Lower lobe of right lung (tissue), 2 donors: Measurements from ENCODE around the gene STRIP1. TPM values are rescaled to one million over a fixed set of nuclear protein-coding genes. Genes with fewer than 3 reads are reported as not detected.

Experiments
- ATAC-seq, 2 donors: fragments of 200-7000 bp; cut with Tn5 transposase; one replicate each; pipeline ENCODE4 v1.9.1; 2020 to 2022; ENCODE audit warnings: mild to moderate bottlenecking in 2 of 2, moderate library complexity in 2 of 2
- DNase-seq: peaks from one replicate; pipeline ENCODE4 v3.0.0-alpha.2; 2020
- H3K27ac ChIP-seq: fragments of 200-600 bp; one replicate; pipeline ENCODE4 v1.8.0; 2022
- H3K27me3 ChIP-seq: fragments of 200-600 bp; one replicate; pipeline ENCODE4 v1.8.0; 2022; ENCODE audit warnings: low read depth
- H3K36me3 ChIP-seq: fragments of 200-600 bp; one replicate; pipeline ENCODE4 v1.8.0; 2022; ENCODE audit warnings: mild to moderate bottlenecking
- H3K4me1 ChIP-seq: fragments of 200-600 bp; one replicate; pipeline ENCODE4 v1.8.0; 2022
- H3K4me3 ChIP-seq: fragments of 200-600 bp; one replicate; pipeline ENCODE4 v1.8.0; 2022; ENCODE audit warnings: mild to moderate bottlenecking
- H3K9me3 ChIP-seq: fragments of 200-600 bp; one replicate; pipeline ENCODE4 v1.8.0; 2022
- intact Hi-C: fragments of 100-400 bp; cut with DNase I; formaldehyde crosslinking; loops from one replicate; pipeline ENCODE4 v1.11.0; 2022
- total RNA-seq: library from RNA; stranded (reverse); fragmentation: NEBNext Ultra II Directional; extraction: Animal tissue kit (Norgen Biotek cat#: 25700); gene quantifications from one replicate; pipeline ENCODE4 v1.2.1, GENCODE V29; 2021
- TF ChIP-seq, protein P1 (sequence below): fragments of 200-600 bp; IDR thresholded peaks from one replicate; pipeline ENCODE4 v1.8.0; 2022; ENCODE audit warnings: antibody characterized with exemption, mild to moderate bottlenecking
- donor health status: DM: no; HTN: yes; CAD: no; lungs with severe emphysema.

The STRIP1 gene
- total RNA-seq, 1 donor from 2014 or later = 36.5 TPM

GRCh38 chr1:110086961-110087360, 52.5 kb downstream of the STRIP1 start:
- no peaks in the 10 kb centered on the region for H3K36me3 ChIP-seq
- H3K4me1 ChIP-seq = peaks cover 21% of the 10 kb centered on the region
- TF ChIP-seq, protein P1, sequence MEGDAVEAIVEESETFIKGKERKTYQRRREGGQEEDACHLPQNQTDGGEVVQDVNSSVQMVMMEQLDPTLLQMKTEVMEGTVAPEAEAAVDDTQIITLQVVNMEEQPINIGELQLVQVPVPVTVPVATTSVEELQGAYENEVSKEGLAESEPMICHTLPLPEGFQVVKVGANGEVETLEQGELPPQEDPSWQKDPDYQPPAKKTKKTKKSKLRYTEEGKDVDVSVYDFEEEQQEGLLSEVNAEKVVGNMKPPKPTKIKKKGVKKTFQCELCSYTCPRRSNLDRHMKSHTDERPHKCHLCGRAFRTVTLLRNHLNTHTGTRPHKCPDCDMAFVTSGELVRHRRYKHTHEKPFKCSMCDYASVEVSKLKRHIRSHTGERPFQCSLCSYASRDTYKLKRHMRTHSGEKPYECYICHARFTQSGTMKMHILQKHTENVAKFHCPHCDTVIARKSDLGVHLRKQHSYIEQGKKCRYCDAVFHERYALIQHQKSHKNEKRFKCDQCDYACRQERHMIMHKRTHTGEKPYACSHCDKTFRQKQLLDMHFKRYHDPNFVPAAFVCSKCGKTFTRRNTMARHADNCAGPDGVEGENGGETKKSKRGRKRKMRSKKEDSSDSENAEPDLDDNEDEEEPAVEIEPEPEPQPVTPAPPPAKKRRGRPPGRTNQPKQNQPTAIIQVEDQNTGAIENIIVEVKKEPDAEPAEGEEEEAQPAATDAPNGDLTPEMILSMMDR = no peak
- ATAC-seq = no peak
- peaks cover 21% of the 10 kb centered on the region for H3K27me3 ChIP-seq
- no peaks in the 10 kb centered on the region for H3K9me3 ChIP-seq
- intact Hi-C loops = no loop called here
- no peak overlapping the region for H3K27ac ChIP-seq
- no peak for DNase-seq
- H3K4me3 ChIP-seq = no peak overlapping the region

DNA sequence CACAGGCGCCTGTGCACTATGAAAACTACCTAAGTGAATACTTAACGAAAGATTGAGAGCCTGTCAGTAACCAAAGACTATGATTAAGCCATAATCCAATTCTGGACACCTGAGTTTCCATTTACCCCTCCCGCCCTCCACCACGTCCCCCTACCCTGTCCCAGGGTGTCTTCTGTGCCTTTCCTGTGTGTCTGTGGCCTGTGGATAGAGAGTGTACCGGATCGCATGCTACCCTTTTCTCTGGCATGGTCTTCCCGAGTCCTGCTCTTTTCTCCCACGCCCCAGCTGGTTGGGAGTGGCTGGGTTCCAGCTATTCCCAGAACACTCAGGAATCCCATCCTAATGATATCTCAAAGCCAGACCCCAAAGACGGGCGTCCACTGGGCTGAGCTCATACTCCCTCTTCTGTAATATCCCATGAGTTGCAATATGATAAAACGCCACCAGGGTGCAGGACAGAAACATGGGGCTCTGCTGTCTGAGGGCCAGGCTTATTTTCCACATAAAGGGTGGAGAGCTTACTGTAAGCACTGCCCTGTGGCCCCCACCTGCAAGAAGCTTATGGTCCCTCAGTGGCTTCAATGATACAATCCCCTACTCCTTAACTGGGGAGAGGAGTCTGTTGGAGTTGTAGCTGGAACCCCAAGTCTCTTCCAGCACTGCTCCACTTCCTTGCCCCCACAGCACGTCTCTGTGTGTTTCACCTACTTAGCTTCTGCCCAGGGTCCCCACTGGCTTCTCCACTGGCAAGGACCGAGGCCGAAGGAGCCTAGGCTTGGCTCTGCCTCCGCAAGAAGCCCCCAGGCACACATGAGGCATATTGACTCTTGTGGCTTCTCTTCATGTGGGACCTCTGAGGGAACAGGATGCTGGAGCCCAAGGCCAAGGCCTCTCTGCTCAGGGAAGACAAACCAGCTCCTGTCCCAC, 53.7 kb downstream of the STRIP1 start:
- H3K27ac ChIP-seq = no peak overlapping the region
- peak; percentile 67 to 70 for ATAC-seq
- DNase-seq = no peak
- no peak overlapping the region for H3K4me3 ChIP-seq
- no peaks in the 10 kb centered on the region for H3K9me3 ChIP-seq
- TF ChIP-seq, protein P1 = peak; percentile 72
- intact Hi-C loops = no loop called here
- H3K27me3 ChIP-seq = peaks cover 15% of the 10 kb centered on the region
- peaks cover 19% of the 10 kb centered on the region for H3K4me1 ChIP-seq
- no peaks in the 10 kb centered on the region for H3K36me3 ChIP-seq

DNA sequence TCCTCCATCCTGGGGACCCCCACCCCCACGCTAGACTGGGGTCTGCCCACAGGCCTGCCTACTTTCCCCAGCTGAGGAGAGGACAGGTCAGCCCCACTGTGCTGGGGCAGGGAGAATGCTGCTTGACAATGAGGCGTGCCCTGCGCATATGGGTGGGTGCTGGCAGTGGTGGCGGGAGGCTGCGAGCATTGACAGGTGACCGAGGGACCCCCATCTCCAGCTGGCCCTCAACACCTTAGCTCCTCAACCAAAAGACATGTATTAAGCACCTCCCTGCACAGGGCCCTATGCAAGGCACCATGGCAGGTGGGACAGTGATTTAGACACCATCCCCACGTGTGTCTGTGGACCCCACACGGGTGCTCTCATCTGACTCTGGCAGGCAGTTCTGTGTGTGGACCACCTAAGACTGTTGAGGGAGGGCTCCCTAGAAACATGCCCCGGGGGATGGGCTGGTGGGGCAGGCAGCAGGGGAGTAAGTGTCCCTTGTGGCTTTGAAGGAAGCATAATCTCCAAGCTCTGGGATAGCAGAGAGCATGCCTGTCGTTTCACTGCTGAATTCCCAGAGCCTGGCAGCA, 54.4 kb downstream of the STRIP1 start:
- ATAC-seq (no peak), DNase-seq (no peak)
- Histone ChIP-seq H3K9me3 (no peaks in the 10 kb centered on the region), H3K36me3 (no peaks in the 10 kb centered on the region), H3K27ac (no peak overlapping the region), H3K4me3 (no peak overlapping the region), H3K27me3 (peaks cover 15% of the 10 kb centered on the region), H3K4me1 (peaks cover 11% of the 10 kb centered on the region)
- TF ChIP-seq, protein P1 = no peak
- intact Hi-C loops = no loop called here

DNA sequence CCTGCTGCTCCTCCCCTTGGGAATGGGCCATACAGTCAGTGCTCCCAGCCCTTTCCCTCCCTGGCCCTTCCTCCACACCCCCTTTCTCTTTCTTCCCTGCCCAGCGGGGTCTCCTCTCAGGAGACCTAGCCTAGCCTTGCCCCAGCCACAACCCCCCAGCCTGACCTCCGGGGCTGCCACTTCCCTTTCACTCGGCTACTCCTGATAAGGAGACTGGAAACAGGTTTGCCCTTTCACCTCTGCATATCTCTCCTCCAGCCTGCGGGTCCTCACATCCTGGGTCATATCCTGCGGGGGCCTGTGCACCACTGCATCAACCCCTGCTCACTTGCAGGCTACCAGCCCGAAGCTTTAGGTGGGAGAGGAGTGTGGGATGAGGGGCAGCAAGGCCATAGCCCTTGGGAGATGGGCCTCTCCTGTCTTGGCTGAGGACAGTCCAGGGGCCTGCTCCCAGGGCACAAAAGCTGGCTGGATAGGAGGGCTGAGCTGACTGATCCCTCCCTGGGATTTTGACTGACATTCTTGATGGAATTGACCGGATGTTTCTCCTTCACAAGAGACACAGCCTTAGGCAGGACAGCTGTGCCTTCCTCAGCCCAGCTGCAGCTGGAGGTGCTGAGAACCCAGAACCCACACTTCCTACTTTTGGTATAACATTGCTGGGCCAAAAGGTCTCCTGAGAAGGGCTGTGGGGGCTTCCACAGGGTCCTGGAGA, 55.3 kb downstream of the STRIP1 start:
- intact Hi-C loops = no loop called here
- DNase-seq (no peak), ATAC-seq (no peak)
- no peak overlapping the region for H3K4me3 ChIP-seq
- H3K9me3 ChIP-seq = no peaks in the 10 kb centered on the region
- H3K36me3 ChIP-seq = no peaks in the 10 kb centered on the region
- H3K4me1 ChIP-seq = peaks cover 5% of the 10 kb centered on the region
- TF ChIP-seq, protein P1 = no peak
- H3K27me3 ChIP-seq = peaks cover 15% of the 10 kb centered on the region
- H3K27ac ChIP-seq = no peak overlapping the region

- TF ChIP-seq, protein P1 = no peak
- ATAC-seq (no peak), DNase-seq (no peak)
- no peaks in the 10 kb centered on the region for H3K4me1 ChIP-seq
- intact Hi-C loops = no loop called here
- peaks cover 19% of the 10 kb centered on the region for H3K27me3 ChIP-seq
- H3K36me3 ChIP-seq = no peaks in the 10 kb centered on the region
- no peaks in the 10 kb centered on the region for H3K9me3 ChIP-seq
- H3K4me3 ChIP-seq = no peak overlapping the region
- no peak overlapping the region for H3K27ac ChIP-seq
Measured at GRCh38 chr1:110091381-110091780, 57.0 kb downstream of the STRIP1 start.
